ENCODE measurements around the gene KHNYN. TPM values are rescaled to one million over a fixed set of nuclear protein-coding genes. Genes with fewer than 3 reads are reported as not detected.
A peak's percentile ranks its signal among the peaks of the same experiment; 100 is the strongest.

Gene KHNYN
- total and polyA plus RNA-seq, 2 of the 8 experiments (the other 6 are each of a cell fraction or from before 2014, with no cell fraction given): 7.6 to 22.3 TPM

DNA sequence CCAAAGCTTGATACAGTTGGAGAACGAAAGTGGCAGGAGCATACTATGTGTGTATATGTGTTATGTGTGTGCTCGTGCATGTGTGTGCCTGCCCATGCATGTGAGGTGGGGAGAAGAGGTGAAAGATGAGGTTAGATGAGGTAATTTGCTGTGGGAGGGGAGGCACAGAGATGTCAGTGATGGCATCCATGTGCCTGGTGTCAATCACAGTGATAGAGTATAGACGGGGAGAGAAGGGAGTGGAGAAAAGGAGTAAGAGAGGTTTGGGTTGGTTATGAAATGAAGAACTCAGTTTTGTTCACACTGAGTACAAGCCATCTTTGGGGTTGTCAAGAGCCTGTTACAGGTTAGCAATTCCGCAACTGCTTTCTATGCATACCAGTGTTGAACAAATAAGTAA lies 45.6 kb upstream of the KHNYN start:
- H3K56ac ChIP-seq (replicated peaks; ENCODE audit: insufficient read length, low read depth, low read length): no peak overlapping the region
- H3K23me2 ChIP-seq (ENCODE audit: low read depth, low read length): no peaks in the 10 kb centered on the region
- no peaks in the 10 kb centered on the region for H3K27me3 ChIP-seq (replicated peaks in 1 of 4; ENCODE audit: control insufficient read depth in 3 of 4, extremely low read depth in 1 of 4, insufficient read depth in 3 of 4, low read length in 3 of 4)
- H4K91ac ChIP-seq (replicated peaks; ENCODE audit: insufficient read length, low read length): no peak overlapping the region
- H2BK5ac ChIP-seq (ENCODE audit: low read depth, low read length): no peak overlapping the region
- no peaks in the 10 kb centered on the region for H3K36me3 ChIP-seq (ENCODE audit: control insufficient read depth in 2 of 4, insufficient read depth in 4 of 4, low read length in 3 of 4)
- H3K79me1 ChIP-seq (ENCODE audit: low read depth, low read length): no peaks in the 10 kb centered on the region
- H3K4ac ChIP-seq (replicated peaks; ENCODE audit: insufficient read length, low read depth, low read length): no peak overlapping the region
- H3K79me2 ChIP-seq (ENCODE audit: control insufficient read depth in 1 of 2, insufficient read depth in 2 of 2, low read length in 2 of 2): no peaks in the 10 kb centered on the region
- CTCF ChIA-PET (ENCODE audit: partially characterized antibody): interaction anchor here (0.7 to 16.4 kb wide), 5 partner anchors 10 to 826 kb away, joined by 3 to 207 read pairs (median 3); partner anchors contain the start of genes CBLN3 and KHNYN
- H3K27ac ChIP-seq (ENCODE audit: low read depth, low read length): no peak overlapping the region
- no peak overlapping the region for H3K4me3 ChIP-seq (ENCODE audit: extremely low read depth in 1 of 4, insufficient read depth in 2 of 4, low read depth in 3 of 4, low read length in 4 of 4)
- H3K23ac ChIP-seq (ENCODE audit: insufficient read length): no peak overlapping the region
- H3K9ac ChIP-seq (replicated peaks in 1 of 4; ENCODE audit: extremely low read depth in 1 of 4, low read depth in 3 of 4, low read length in 3 of 4): no peak overlapping the region
- no peak overlapping the region for H4K5ac ChIP-seq (ENCODE audit: insufficient read length, low read depth, low read length)
- TF ChIP-seq POLR2AphosphoS5 (IDR thresholded peaks at IDR 0.05; ENCODE audit: low read depth, low read length): no peak
- no peak for TF ChIP-seq PHF8 (conservative IDR thresholded peaks at IDR 0.05; ENCODE audit: low read depth, low read length)
- no peak for TF ChIP-seq NANOG (IDR thresholded peaks at IDR 0.05; ENCODE audit: insufficient read depth, low read depth, low read length, poor library complexity, severe bottlenecking)
- TF ChIP-seq CHD1 (IDR thresholded peaks at IDR 0.05; ENCODE audit: low read depth, low read length): no peak
- TF ChIP-seq TAF1 (IDR thresholded peaks at IDR 0.05; ENCODE audit: low read depth, low read length): no peak
- TF ChIP-seq POLR2A (IDR thresholded peaks at IDR 0.05; ENCODE audit: control extremely low read depth in 1 of 2, low read depth in 2 of 2, low read length in 2 of 2): no peak
- TF ChIP-seq SIN3A (conservative IDR thresholded peaks at IDR 0.05 in 1 of 2, IDR thresholded peaks at IDR 0.05 in 1 of 2; ENCODE audit: low read depth in 1 of 2, low read length in 2 of 2): no peak
- TF ChIP-seq, protein P1, sequence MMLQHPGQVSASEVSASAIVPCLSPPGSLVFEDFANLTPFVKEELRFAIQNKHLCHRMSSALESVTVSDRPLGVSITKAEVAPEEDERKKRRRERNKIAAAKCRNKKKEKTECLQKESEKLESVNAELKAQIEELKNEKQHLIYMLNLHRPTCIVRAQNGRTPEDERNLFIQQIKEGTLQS (IDR thresholded peaks at IDR 0.05; ENCODE audit: insufficient read depth, low read depth, low read length): no peak
- no peak for TF ChIP-seq E2F6 (IDR thresholded peaks at IDR 0.05)
- TF ChIP-seq EGR1 (IDR thresholded peaks at IDR 0.05; ENCODE audit: borderline replicate concordance, low read depth, low read length): no peak
- no peak for TF ChIP-seq BACH1 (IDR thresholded peaks at IDR 0.05; ENCODE audit: low read length)
- no peaks in the 10 kb centered on the region for H3K9me3 ChIP-seq (ENCODE audit: insufficient read depth in 2 of 2, low read depth in 1 of 2, low read length in 1 of 2)
- H3K14ac ChIP-seq (ENCODE audit: insufficient read length): no peak overlapping the region
- FAIRE-seq (no peak), DNase-seq (ENCODE audit: low read depth in 1 of 2, low spot score in 2 of 2) (no peak)
- H2AFZ ChIP-seq (ENCODE audit: low read length): no peak overlapping the region
- POLR2A ChIA-PET (ENCODE audit: partially characterized antibody): no interaction called here
- WGBS, 2 experiments (ENCODE audit: extremely low coverage in 1 of 2, insufficient coverage in 1 of 2, insufficient read length in 1 of 2, insufficient replicate concordance in 2 of 2, low coverage in 1 of 2, low lambda C conversion rate in 2 of 2, missing lambda C conversion rate in 1 of 2): 87 to 100% methylated on average over 1 to 4 of the region's 4 CpGs
- H3K4me2 ChIP-seq (ENCODE audit: insufficient read depth in 1 of 2, low read depth in 2 of 2, low read length in 2 of 2): no peak overlapping the region
- 0 out of 2 replicates have a peak overlapping the region, but pooled peaks have one; percentile 65 for H2BK15ac ChIP-seq (ENCODE audit: low read length)
- H2BK12ac ChIP-seq (ENCODE audit: low read depth, low read length): 0 out of 2 replicates have a peak overlapping the region, but pooled peaks have one; percentile 23
- peak overlapping the region; percentile 60; the same call in 1 of the 2 replicates for H2AK5ac ChIP-seq (ENCODE audit: low read depth, low read length)
- no peak overlapping the region for H4K8ac ChIP-seq (ENCODE audit: extremely low read depth, insufficient read depth, low read length)
- no peak overlapping the region for H2BK20ac ChIP-seq (ENCODE audit: low read length)
- peaks cover 0 to 7% (median 2%) of the 10 kb centered on the region in 4 experiments; a peak in 4 of 7 replicates for H3K4me1 ChIP-seq (replicated peaks in 1 of 4; ENCODE audit: control insufficient read depth in 3 of 4, insufficient read depth in 4 of 4, low read length in 3 of 4)
- no peak overlapping the region for H2BK120ac ChIP-seq (replicated peaks; ENCODE audit: low read depth, low read length)
- H4K20me1 ChIP-seq (replicated peaks in 1 of 2; ENCODE audit: control insufficient read depth in 1 of 2, insufficient read depth in 2 of 2, low read length in 2 of 2): no peaks in the 10 kb centered on the region
- H3K18ac ChIP-seq (ENCODE audit: extremely low read depth, low read length): no peak overlapping the region
